ENCODE results near the gene SLC16A5.
"Not testable (repeated sequence)": the region's sequence is repeated elsewhere in the genome, so short reads cannot be mapped to it uniquely, and the experiment has no call there.

The SLC16A5 gene

GRCh38 chr17:75135946-75136345 lies 48.2 kb downstream of the SLC16A5 start:
- DNase-seq = no peak

GRCh38 chr17:75137762-75138161 lies 50.0 kb downstream of the SLC16A5 start:
- DNase-seq = not testable (repeated sequence)

GRCh38 chr17:75138519-75138918 lies 50.8 kb downstream of the SLC16A5 start:
- no peak for DNase-seq

GRCh38 chr17:75142236-75142971 lies 54.6 kb downstream of the SLC16A5 start:
- no peak for DNase-seq

- no peak for DNase-seq
Observed at GRCh38 chr17:75144816-75145512, 57.2 kb downstream of the SLC16A5 start.

- DNase-seq = no peak
Observed at GRCh38 chr17:75146592-75146991, 58.8 kb downstream of the SLC16A5 start.

GRCh38 chr17:75147878-75148546 lies 60.3 kb downstream of the SLC16A5 start:
- no peak for DNase-seq

- DNase-seq = no peak
Observed at GRCh38 chr17:75151930-75152329, 64.2 kb downstream of the SLC16A5 start.

- DNase-seq = no peak
Observed at GRCh38 chr17:75152523-75152921, 64.8 kb downstream of the SLC16A5 start.

- peak; percentile 37 to 45 for DNase-seq
Observed at GRCh38 chr17:75152922-75153779, 65.4 kb downstream of the SLC16A5 start.

- no peak for DNase-seq
Observed at GRCh38 chr17:75153780-75154194, 66.0 kb downstream of the SLC16A5 start.

GRCh38 chr17:75154195-75155106 lies 66.7 kb downstream of the SLC16A5 start, which contains the start of gene JPT1:
Gene JPT1 (minus strand): TSS chr17:75154512. CDS start chr17:75154397, 115 bp downstream.
- peak; percentile 97 to 98 for DNase-seq

- no peak for DNase-seq
Observed at GRCh38 chr17:75155191-75155601, 67.4 kb downstream of the SLC16A5 start.
